Measurements from ENCODE around the gene SETBP1.

Gene SETBP1

GRCh38 chr18:44651918-44652572, 28.6 kb upstream of the SETBP1 start:
- no peak overlapping the region for H2AFZ ChIP-seq
- TF ChIP-seq CTCF (IDR thresholded peaks at IDR 0.05): no peak
- no peak overlapping the region for H3K4me2 ChIP-seq (ENCODE audit: low read length)
- H3K4me1 ChIP-seq: no peaks in the 10 kb centered on the region
- H3K36me3 ChIP-seq (ENCODE audit: control insufficient read depth, insufficient read depth, low read length): no peaks in the 10 kb centered on the region
- H3K4me3 ChIP-seq (ENCODE audit: low read depth, low read length): no peak overlapping the region
- no peak overlapping the region for H3K9ac ChIP-seq
- H3K27me3 ChIP-seq (ENCODE audit: control insufficient read depth, insufficient read depth, low read length): no peaks in the 10 kb centered on the region
- no peak overlapping the region for H3K27ac ChIP-seq
- H3K79me2 ChIP-seq: no peaks in the 10 kb centered on the region
- no peaks in the 10 kb centered on the region for H3K9me3 ChIP-seq (ENCODE audit: control insufficient read depth, low read length)

- Histone ChIP-seq H3K79me2 (no peaks in the 10 kb centered on the region), H3K9ac (no peak overlapping the region), H3K9me3 (ENCODE audit: control insufficient read depth, low read length) (no peaks in the 10 kb centered on the region), H3K4me3 (ENCODE audit: low read depth, low read length) (no peak overlapping the region), H2AFZ (no peak overlapping the region), H3K27ac (no peak overlapping the region), H3K4me1 (no peaks in the 10 kb centered on the region), H3K36me3 (ENCODE audit: control insufficient read depth, insufficient read depth, low read length) (no peaks in the 10 kb centered on the region), H3K4me2 (ENCODE audit: low read length) (no peak overlapping the region), H3K27me3 (ENCODE audit: control insufficient read depth, insufficient read depth, low read length) (no peaks in the 10 kb centered on the region)
- TF ChIP-seq CTCF (IDR thresholded peaks at IDR 0.05): no peak
Measured at GRCh38 chr18:44652722-44653121, 28.0 kb upstream of the SETBP1 start.

GRCh38 chr18:44654573-44654972, 26.1 kb upstream of the SETBP1 start:
- no peaks in the 10 kb centered on the region for H3K79me2 ChIP-seq
- H3K4me2 ChIP-seq (ENCODE audit: low read length): no peak overlapping the region
- no peak overlapping the region for H2AFZ ChIP-seq
- no peaks in the 10 kb centered on the region for H3K36me3 ChIP-seq (ENCODE audit: control insufficient read depth, insufficient read depth, low read length)
- no peaks in the 10 kb centered on the region for H3K27me3 ChIP-seq (ENCODE audit: control insufficient read depth, insufficient read depth, low read length)
- H3K9ac ChIP-seq: no peak overlapping the region
- no peaks in the 10 kb centered on the region for H3K9me3 ChIP-seq (ENCODE audit: control insufficient read depth, low read length)
- H3K27ac ChIP-seq: no peak overlapping the region
- no peaks in the 10 kb centered on the region for H3K4me1 ChIP-seq
- TF ChIP-seq CTCF (IDR thresholded peaks at IDR 0.05): no peak
- H3K4me3 ChIP-seq (ENCODE audit: low read depth, low read length): no peak overlapping the region

GRCh38 chr18:44655435-44655834, 25.3 kb upstream of the SETBP1 start:
- Histone ChIP-seq H3K4me2 (ENCODE audit: low read length) (no peak overlapping the region), H3K9ac (no peak overlapping the region), H3K9me3 (ENCODE audit: control insufficient read depth, low read length) (no peaks in the 10 kb centered on the region), H2AFZ (no peak overlapping the region), H3K4me1 (no peaks in the 10 kb centered on the region), H3K4me3 (ENCODE audit: low read depth, low read length) (no peak overlapping the region), H3K79me2 (no peaks in the 10 kb centered on the region), H3K36me3 (ENCODE audit: control insufficient read depth, insufficient read depth, low read length) (no peaks in the 10 kb centered on the region), H3K27ac (no peak overlapping the region), H3K27me3 (ENCODE audit: control insufficient read depth, insufficient read depth, low read length) (no peaks in the 10 kb centered on the region)
- TF ChIP-seq CTCF (IDR thresholded peaks at IDR 0.05): no peak

- TF ChIP-seq CTCF (IDR thresholded peaks at IDR 0.05): no peak
- no peaks in the 10 kb centered on the region for H3K79me2 ChIP-seq
- no peak overlapping the region for H2AFZ ChIP-seq
- H3K4me2 ChIP-seq (ENCODE audit: low read length): no peak overlapping the region
- no peak overlapping the region for H3K27ac ChIP-seq
- H3K9ac ChIP-seq: no peak overlapping the region
- H3K4me3 ChIP-seq (ENCODE audit: low read depth, low read length): no peak overlapping the region
- no peaks in the 10 kb centered on the region for H3K27me3 ChIP-seq (ENCODE audit: control insufficient read depth, insufficient read depth, low read length)
- H3K36me3 ChIP-seq (ENCODE audit: control insufficient read depth, insufficient read depth, low read length): no peaks in the 10 kb centered on the region
- H3K4me1 ChIP-seq: no peaks in the 10 kb centered on the region
- H3K9me3 ChIP-seq (ENCODE audit: control insufficient read depth, low read length): no peaks in the 10 kb centered on the region
Measured at GRCh38 chr18:44659771-44660170, 20.9 kb upstream of the SETBP1 start.

Data from parathyroid adenoma (tissue), 2 donors.